NCI-H1930 (cell line): Measurements from ENCODE around the gene PLEKHG5.

Source experiments
- DNase-seq, 2 experiments: peaks; one replicate each; lab custom pipeline; 2025; lab: John Stamatoyannopoulos, UW

The PLEKHG5 gene

DNA sequence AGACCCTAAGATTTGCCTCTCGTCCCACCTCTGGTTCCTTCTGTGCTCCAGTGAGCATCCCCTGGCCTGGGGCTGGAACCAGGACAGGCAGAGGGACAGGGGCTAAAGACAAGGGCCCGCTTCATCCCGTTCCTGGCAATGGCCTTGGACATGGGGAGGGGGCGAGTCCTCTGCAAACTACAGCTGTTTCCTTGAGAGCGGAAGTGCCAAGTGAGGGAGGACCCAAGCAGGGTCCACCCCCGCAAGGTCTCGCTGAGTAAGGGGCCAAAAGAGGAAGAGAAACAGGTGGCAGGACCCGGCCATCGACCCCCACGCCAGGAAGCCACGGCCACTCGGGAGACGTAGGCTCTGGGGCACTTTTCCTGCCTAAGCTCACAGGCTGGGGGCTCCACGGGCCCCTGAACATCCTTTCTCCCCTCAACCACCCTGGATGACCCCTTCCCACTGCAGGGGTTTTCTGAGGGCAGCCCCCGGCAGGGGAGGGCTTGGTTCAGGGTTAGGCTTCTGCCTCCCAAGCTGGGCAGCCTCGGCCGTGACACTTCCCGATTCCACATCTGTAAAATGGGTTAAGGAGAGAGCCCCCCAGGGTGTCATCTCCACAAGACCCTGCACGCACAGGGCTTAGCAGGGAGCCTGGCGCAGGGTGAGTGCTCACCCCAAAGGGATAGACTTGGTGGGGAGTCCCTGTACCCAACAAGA lies 17.9 kb upstream of the PLEKHG5 start:
- DNase-seq, result no peak

DNA sequence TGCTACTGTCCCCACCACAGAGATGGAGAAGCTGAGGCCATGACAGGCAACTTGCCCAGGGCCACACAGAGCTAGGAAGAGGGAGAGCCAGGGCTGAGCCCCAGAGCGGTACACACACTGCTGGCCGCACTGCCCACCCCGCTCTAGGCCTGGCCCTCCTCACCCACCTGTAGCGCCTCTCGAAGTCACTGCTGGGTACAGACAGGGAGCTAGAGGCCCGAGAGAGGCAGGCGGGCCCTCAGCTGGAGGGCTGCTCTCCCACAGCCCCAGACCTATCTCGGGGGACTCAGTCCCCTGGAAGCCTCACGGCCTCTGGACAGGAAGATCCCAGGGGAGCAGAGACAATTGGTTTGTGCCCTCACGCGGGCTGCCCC lies 17.3 kb upstream of the PLEKHG5 start:
- no peak for DNase-seq

DNA sequence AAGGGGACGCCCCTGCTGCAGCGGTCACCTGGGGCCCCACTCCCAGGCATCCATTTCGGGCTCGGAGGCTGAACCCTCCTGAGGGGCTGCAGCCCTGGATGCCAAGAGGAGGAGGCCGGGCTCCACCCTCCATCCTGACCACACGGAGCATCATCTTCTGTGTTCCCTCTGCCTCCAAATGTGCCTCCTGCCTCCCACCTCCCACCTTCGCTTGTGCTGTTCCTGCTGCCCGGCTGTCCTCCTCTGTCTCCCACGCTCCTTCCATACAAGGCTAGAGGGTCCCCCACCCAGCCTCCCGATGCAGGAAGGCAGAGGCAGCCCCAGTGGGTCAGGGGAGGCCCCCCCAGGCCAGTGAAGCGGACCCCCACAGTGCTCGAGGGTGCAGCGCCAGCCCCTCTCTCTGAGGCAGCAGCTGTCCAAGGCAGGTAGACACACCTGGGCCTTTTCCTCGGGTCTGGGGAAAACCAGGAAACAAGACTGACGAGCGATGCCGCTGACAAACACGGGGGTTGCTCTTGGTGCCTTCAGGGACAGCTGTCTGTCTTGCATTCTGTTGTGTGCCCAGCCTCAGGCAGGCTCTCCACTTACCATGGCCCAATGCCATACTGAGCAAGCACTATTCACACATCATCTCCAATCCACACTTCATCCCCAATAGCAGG lies 16.8 kb upstream of the PLEKHG5 start:
- no peak for DNase-seq

DNA sequence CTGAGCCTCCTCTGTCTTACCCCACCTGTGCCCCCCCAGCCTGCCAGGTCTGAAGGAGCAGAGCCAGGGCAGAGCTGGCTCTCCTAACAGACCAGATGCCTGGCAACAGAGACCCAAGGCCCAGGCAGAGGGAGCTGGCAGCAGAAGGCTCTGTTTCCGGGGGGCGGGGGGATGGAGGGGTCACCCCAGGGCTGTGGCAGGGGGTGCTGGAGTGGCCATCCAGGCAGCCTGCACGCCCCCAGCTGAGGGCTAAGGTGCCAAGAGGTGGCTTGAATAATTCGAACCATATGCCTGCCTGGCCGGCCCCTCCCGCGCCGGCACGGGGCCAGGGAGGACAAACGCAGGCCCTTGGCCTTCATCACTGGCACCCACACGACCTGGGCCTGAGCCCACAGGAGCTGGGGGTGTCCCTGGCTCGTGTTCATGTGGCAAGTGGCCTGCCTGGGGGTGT lies 16.0 kb upstream of the PLEKHG5 start:
- no peak for DNase-seq

DNA sequence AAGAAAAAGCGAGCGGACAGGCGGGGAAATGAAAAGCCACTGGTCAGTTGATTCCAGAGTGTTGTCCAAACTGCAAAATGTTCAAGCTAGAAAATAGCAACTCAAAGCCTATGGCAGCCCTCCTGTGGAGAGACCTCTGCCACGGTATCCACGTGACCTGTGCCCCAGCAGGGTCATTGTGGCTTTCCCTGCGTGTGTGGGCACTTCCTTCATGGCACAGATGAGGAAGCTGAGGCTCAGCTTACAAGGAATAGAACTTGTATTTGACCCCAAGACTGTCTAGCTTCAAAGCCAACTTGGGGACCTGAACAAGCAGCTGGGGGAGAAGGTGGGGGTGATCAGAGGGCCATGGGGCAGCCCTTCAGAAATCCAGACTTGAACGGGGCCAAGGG lies 15.6 kb upstream of the PLEKHG5 start:
- no peak for DNase-seq

DNA sequence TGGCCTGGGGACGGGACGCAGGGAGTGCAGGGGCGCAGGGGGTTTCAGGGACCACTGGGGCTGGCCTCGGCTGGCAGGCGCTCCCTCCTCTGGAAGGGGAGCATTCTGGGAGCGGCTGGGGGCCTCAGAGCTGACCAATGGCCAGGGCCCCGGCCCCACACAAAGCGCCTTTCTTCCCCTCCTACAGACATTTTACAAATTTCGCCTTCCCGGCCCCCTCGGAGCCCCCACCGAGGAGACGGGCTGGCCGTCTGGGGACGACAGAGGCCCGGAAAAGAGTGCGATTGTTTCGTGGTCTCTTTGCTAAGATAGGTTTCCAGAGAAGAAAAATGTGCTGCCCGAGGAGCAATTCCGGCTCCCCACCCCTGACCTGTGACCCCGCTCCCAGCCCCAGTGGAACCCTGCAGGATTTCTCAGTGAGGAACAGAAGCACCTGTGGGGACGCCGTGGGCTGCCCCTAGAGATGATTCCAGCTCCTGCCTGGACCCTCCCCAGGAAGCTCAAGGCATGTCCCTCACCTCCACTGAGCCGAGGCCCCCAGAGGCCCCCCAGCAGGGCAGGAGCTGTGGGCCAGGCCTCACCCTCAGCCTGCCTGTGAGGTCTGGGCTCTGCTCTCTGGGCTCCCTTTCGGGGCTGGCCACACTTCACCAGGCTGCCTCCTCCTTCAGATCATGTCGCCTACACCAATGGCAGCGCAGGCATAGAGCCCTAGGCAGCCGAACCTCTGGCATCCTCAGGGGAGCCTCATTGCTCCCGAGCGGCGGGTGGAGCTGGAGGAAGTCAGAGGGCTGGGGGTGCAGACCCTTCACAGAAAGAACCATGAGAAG lies 15.0 kb upstream of the PLEKHG5 start:
- no peak for DNase-seq

DNA sequence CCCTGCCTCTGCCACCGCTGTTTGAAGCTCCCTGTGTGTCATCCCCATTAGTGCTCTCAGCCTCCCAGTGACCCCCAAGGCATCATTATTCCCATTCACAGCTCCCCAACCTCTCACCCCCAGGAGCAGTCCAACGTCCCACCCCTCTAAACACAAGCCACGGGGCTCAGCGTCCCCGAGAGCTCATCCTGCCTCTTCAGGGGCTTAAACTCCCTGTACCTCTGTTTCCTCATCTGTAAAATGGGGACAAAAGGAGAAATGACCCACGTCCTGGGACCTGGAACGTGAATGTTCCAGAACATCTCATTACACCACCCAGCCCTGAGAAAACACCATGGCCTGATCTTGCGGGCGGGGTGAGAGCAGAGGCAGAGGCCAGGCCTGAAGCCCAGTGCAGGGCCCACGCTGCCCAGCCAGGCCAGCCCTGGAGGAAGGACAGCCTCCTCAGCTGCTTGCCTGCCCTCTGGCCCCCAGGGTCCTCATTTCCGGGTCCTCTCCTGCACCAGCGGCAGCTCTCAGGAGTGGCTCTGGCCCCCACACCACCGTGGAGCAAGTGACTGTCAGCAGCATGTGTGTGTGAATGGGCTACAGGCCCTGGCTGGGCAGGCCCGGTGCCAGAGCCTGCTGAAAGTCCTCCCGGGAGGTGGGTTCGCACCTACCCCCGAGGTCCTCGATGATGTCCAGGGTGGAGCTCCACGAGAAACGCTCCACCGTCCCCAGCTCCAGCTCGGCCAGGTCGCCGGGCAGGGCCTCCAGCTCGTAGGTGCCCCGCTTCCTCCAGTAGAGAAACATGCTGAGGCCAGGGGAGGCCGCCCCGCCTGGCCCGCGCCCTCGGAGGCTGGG lies 14.1 kb upstream of the PLEKHG5 start:
- DNase-seq, result no peak

DNA sequence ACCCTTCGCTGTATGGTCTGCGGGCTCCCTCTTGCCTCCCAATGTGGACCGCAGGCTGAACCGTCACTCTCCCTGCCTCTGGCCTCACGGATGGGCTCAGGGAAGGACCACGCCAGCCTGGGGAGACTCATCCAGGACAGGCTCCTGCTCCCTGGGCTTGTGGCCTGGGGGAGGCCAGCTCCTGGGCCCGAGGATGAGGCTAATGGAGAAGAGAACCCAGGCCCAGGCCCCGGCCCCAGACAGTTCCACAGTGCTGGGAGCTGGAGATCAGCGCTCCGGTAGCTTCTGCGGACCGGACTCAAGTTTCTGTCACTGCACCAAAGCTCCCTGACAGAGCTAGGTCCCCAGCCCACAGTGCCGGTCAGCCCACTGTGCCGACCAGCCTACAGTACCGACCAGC lies 13.4 kb upstream of the PLEKHG5 start:
- no peak for DNase-seq

DNA sequence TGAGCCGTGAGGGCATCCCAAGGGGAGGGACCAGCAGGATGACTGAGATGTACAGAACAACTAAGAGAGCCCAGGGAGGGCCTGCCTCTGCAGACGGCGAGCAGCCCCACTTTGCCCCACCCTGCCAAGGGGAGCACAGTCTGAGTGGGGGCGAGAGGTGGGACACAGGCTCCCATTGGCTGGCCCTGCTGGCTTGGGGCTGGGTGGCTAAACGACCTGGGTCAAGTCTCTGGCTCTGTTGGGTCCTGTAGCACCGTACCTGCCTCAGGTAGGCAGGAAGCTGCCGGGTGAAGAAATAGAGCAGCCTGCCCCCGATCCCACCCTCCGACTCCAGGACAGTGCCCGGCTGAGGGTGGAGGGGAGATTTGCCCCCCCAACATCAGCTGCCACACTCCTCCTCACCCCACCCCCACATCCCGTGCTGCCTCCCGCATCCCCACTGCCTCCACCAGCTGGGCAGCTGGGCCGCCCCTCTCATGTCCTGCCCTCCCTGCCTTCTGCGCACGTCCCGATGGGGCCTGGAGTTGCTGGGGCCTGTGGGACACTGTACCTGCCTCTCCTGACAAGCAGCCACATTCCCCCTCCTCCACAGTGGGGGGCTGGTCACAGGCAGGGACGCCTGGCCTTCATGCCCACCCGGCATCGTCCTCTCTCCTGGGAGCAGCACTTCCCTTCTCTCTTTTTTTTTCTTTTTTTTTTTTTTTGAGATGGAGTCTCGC lies 12.6 kb upstream of the PLEKHG5 start:
- DNase-seq, result no peak

DNA sequence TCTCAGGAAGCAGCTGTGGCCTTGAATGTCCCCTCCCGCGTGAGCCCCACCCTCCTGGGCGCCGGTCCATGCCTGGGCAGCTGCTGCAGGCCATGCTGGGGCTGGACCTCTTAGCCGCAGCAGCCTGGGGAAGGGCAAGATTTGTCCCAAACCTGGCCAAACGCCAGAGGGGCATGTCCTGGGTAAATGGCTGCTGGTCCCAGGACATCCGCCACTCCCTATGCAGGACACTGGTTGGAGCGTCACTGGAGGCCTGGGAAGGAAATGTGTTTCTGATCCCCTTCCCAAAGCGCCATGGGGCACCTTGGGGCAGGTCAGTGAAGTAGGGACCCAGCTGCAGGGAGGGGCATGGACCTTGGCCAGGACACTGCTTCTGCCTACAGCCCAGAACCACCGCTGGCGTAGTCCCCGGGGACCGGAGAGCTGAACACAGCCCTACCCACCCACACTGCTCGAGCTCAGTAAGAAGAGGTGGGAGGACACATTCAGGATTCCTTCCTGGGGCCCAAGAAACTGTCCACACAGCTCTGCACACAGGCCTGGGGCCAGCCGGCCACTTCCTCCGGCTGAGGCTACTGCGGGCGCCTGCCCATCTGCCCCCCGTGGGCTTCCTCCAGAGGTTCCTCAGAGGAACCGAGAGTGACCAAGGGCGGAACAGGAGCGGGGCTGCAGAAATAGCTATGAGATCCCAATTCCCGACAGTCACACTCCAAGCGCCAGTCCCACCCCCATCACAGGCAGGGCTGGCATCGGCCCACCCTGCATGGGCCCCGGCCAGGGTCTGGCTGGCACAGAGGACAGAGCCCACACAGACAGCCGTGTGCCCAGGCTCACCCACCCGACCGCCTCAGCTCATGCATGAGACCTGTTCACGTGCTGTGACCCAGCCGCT lies 10.8 kb upstream of the PLEKHG5 start:
- no peak for DNase-seq

DNA sequence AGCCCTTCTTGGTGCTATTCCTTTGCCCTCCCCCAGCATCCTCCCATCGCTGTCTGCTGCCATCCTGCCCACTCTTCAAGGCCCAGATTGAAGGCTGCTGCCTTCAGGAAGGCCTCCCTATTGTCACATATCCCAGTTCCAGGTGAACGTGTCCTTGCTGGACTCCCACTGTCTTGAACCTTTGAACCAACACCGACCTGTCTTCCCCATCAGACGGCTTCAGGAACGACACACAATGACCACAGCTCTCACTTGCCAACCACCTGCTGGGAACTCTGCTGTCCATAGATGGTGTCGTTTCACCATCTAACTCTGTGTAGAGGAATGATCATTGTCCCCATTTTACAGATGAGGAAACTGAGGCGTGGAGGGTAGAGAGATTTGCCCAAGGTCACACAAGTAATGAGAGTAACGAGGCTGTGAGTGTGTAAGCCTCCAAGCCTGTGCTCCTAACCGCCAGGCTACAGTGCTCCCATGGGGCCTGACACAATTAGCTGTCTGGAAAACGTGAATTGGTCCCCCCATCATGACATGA lies 9.9 kb upstream of the PLEKHG5 start:
- no peak for DNase-seq

DNA sequence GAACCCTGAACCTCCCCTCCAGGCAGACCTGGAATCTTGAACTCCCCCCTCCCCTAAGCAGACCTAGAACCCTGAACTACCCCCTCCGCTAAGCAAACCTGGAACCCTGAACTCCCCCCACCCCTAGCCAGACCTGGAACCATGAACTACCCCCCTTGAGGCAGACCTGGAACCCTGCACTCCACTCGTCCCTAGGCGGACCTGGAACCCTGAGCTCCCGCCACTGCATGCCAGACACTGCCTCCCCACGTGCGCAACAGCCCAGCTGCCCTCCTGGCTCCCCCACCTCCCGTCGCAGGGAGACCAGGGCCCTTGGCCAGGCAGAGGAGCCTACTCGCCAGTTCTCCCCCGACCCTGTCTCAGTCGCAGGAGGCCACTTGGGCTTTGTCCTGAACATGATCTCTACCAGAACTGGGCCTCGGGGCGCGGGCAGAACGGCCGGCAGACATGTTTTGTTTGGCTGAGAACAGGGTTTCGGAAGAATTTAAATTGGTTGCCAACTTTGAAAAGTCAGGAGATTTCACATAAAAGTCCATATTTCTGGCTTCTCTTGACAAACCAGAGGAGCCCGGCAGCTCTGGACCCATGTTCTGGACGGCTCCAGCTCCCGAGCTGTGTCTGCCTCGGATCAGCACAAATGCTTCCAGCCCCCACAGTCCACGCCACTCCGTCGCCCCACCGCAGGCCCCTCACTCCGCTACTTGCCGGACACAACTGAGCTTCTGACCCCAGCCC lies 9.2 kb upstream of the PLEKHG5 start:
- no peak for DNase-seq

DNA sequence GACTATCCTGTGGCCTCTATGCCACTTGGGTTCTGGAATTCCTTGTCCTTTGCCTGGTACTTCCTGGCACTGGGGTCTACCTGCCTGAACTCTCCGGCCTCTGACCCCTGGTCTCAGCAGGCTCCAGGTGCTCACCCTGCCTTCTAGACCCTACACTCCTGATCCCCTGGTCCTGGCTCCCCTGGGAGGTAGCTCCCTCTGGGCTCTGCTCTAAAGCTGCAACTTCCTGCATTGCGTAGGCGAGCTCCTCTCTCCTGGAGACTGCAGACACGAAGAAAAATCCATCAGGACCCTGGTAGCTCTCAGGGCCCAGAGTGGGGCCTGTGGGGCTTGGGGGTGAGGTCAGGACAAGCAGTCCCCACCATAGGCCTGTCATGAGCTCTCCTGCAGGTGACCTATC lies 7.8 kb upstream of the PLEKHG5 start:
- DNase-seq, result no peak

DNA sequence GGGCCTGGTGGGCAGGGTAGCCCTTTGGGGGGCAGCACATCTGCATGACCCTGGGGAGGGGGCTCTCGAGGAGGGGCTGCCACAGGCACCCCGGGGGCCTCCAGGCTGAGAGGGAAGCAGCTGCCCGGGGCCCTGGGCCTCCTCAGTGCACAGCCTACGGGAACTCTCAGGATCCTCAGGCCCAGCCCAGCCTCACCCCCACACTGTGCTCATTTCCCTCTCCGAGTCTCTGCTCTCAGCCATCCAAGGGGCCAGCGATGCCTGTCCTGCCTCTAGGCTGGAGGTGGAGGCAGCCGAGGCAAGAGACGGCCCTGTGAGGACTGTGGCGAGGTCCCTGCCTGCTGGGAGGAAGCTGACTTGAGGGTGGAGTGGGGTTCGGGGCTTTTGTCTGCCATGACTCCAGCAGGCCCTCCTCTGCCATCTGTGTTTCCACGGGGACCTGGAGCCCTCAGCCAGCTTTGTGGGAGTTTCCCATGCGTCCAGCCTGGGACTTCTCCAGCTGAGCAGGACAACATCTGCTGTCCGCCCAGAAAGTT lies 7.2 kb upstream of the PLEKHG5 start:
- DNase-seq, result no peak

DNA sequence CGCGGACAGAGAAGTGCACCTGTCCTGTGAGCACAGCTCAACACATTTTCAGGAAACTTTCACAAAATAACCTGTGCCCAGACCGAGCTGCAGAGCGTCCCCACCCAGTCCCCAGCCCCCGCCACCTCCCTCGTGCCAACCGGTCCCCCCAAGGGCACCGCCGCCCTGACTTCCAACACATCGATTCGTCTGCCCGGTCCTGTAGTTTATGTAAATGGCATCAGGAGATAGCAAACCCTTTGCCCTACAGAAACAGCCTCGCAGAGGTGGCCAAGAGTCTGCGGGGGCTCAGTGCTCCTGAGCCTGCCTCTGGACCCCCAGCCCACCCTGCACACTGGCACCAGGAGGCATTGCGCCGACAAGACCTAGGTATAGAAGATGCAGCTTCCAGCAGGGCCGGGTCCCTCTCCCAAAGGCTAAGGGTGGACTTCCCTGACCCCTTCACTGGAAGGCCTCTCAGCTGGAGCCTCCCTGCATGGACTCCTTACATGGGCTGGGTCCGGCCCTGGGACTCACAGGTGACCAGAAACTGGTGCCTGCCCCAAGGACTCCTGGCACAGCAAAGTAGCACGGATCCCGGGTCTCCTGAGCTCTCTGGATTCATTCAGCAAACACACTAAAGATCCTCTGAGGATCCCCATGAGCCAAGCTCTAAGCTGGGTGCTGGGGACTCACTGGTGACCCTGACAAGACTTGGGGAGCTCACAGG lies 6.6 kb upstream of the PLEKHG5 start:
- DNase-seq, result no peak

DNA sequence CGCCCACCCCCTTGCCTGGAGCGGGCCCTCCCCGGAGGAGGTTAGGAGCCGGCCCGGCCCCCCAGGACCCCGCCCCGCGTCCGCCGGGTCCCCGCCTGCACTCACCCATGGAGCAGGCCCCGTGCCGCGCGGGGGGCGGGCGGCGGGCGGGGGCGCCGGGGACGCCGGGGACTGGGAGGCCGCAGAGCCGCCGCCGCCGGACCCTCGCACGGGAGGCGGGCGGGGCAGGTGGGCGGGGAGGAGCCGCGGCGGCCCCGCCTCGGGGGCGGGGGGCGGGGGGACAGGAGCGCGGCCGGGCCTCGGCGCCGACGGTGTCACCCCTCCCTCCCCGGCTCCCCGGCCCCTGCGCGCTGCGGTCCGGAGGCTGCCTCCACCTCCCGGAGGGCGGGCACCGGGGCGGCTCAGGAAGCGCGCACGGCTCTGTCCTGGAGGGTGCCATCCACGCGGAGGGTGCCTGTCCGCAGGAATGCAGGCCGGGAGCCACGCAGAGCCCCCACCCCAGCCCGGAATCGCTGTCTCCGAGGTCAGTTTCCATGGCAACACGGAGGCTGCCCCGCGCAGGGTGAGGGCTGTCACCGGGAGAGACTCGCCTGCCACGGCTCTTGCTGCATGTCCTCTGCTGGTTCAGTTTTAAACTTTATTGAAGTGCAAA lies 5.9 kb upstream of the PLEKHG5 start:
- DNase-seq, result peak; percentile 42

DNA sequence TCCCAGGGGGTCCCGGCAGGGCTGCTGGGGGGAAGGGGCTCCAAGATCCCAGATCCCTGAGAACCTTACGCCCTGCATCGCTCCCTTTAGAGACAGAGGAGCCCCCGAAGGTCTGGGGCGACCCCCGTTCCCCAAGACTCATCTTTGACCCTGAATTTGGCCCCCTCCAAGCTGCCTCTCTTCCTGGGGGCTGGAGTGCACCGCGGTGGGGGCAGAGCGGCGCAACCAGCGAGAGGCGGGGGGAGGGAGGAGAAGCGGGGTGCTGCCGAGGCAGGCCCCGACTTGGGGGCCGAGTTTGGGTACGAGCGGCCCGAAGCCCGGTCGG lies 5.4 kb upstream of the PLEKHG5 start:
- DNase-seq, result no peak

DNA sequence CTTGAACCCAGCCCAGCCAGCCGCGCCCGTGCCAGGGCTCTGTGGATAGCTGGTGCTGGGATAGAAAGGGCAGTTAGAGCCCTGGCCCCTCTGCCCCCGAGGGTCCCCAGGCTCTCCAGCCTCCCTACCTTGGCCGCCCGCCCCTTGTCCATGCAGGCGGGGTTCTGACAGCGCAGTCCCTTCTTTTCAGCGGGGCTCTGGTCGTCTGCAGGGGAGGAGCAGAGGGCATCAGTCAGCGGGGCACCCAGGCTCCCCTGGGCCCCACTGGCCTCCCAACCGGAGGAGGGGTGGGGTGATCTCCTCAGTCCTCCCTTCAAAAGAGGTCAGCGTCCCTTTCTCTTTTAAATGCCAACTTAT lies 4.9 kb upstream of the PLEKHG5 start:
- no peak for DNase-seq
